HG03095 (cell line): Measurements from ENCODE around the gene SNX4.
"Not testable (repeated sequence)": the region's sequence is repeated elsewhere in the genome, so short reads cannot be mapped to it uniquely, and the experiment has no call there.

Experiments
- ATAC-seq: cut with Tn5 transposase; IDR thresholded peaks from one replicate; pipeline ENCODE4 v1.9.1; 2021; ENCODE audit warnings: moderate library complexity; ENCODE audit not compliant: unreplicated experiment

SNX4 gene

GRCh38 chr3:125405515-125405914 is 114.5 kb downstream of the SNX4 start:
- not testable (repeated sequence) for ATAC-seq

DNA sequence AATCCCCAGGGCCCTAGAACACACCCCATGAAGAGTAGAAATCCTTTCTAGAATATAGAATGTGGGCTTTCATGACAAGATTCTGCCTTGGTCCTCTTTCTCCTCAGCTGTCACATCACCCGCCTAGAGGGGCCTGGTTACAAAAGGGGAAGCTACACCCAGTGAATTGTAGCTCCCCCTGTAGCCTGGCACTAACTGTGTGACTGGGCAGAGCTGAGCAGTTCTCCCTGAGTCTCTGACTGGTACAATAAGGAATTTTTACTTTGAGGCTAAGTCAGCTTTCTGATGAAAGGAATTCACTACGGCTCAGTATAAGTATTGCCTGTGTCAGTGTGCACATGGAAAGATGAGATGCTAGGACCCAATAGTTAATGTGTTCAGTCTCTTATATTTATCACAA is 116.2 kb downstream of the SNX4 start:
- ATAC-seq, result no peak

DNA sequence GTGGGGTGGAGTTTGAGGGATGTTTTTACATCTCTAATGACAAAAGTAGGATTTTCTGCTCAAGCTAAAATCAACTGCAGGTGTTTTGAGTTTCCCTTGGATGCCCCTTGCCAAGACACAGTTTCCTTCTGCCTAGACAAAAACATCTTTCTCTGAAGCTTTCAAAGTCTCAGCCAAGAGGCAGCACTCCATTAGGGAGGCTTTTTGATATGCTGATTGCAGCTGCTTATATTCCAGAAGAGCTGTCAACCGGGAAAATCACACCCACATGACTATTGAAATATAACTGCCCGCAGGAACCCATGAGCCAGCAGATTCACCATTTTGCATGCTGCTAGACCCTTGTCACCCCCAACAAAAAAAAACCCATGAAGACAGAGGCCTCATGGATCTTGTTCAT is 117.4 kb downstream of the SNX4 start:
- no peak for ATAC-seq

- no peak for ATAC-seq
These were observed 118.6 kb downstream of the SNX4 start for GRCh38 chr3:125401402-125401801.

- ATAC-seq, result no peak
These were observed 121.0 kb downstream of the SNX4 start for GRCh38 chr3:125398952-125399351.
